Fibroblast of mammary gland (primary cell): Measurements from ENCODE around the gene TXLNB.

Experiments
- DNase-seq: peaks from one replicate; pipeline ENCODE4 v3.0.0-alpha.2; 2010; ENCODE audit warnings: low read depth
- H3K4me3 ChIP-seq: 2 replicates; pipeline ENCODE4 v1.5.1; 2011; ENCODE audit warnings: low read depth, mild to moderate bottlenecking, low read length, moderate library complexity; ENCODE audit not compliant: control insufficient read depth
- TF ChIP-seq, protein P1 (sequence below): conservative IDR thresholded peaks from 2 replicates; pipeline ENCODE4 v1.5.1; 2011; ENCODE audit warnings: low read depth, low read length, inconsistent platforms; ENCODE audit not compliant: control insufficient read depth, insufficient read depth

TXLNB gene

DNA sequence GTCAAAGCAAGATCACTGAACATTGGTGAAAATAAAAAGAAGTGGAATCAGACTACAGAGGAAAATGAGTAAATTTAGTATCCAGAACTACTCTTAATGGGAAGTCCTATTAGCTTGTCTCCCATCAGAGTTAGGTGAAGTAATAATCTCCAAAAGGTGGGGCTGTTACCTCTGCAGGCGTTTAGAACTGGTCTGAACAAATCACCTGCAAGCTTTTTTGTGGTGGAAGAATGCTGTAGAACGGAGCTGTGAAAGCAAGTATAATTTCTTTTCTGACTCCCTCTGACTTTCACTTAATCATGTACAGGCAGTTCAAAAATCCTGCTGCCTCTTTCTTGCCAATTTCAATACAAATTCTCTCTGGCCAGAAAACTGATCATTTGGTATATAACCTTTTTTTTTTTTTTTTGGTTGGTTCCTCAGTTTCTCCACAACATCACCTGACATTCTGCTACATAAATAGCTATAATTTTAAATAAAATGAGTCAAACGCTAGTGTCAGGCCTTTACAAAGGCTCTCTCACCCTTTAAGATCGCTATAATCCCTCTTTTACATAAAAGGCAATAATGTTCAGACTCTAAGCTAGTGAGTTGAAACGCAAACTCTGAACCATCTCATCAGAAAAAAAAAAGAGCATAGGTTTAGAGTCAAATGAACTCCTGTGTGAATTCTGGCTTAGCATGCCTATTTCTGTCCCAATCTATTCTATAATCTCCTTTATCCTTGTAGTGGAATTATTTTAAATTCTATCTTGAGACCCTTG, 43.8 kb upstream of the TXLNB start:
- TF ChIP-seq, protein P1, sequence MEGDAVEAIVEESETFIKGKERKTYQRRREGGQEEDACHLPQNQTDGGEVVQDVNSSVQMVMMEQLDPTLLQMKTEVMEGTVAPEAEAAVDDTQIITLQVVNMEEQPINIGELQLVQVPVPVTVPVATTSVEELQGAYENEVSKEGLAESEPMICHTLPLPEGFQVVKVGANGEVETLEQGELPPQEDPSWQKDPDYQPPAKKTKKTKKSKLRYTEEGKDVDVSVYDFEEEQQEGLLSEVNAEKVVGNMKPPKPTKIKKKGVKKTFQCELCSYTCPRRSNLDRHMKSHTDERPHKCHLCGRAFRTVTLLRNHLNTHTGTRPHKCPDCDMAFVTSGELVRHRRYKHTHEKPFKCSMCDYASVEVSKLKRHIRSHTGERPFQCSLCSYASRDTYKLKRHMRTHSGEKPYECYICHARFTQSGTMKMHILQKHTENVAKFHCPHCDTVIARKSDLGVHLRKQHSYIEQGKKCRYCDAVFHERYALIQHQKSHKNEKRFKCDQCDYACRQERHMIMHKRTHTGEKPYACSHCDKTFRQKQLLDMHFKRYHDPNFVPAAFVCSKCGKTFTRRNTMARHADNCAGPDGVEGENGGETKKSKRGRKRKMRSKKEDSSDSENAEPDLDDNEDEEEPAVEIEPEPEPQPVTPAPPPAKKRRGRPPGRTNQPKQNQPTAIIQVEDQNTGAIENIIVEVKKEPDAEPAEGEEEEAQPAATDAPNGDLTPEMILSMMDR: no peak

DNA sequence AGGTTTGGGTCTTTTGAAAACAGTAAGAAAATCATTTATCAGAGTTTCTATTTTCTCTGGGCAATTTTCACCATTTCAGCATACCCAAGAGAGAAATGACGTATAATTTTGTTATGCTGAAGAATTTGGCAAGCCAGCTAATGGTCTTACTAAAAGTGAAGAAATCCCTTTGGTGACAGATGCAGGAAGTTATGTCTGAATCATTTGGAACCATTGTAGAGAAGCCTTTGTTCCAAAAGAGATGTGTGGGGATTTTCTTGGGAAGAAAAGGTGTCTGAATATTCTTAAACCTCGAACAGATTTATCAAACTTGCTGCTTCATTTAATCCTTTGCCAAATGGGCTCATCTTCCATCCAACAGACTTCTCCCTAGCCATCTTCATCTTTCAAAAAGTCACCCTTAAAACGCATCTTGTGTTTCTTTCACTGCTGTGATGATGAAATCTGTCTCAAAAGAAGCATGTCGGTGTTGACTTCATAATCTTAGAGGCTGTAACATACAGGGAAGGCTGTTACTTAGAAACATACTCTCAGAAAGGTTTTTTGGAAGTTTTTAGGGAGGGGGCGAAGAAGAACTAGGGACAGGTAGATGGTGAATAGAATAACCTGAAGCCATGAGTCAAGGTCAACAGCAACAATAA, 43.1 kb upstream of the TXLNB start:
- TF ChIP-seq, protein P1: no peak
- no peak overlapping the region for H3K4me3 ChIP-seq
- peak; percentile 96 for DNase-seq

More for the DNA sequence above, 43.8 kb upstream of the TXLNB start:
- no peak overlapping the region for H3K4me3 ChIP-seq
- no peak for DNase-seq

DNA sequence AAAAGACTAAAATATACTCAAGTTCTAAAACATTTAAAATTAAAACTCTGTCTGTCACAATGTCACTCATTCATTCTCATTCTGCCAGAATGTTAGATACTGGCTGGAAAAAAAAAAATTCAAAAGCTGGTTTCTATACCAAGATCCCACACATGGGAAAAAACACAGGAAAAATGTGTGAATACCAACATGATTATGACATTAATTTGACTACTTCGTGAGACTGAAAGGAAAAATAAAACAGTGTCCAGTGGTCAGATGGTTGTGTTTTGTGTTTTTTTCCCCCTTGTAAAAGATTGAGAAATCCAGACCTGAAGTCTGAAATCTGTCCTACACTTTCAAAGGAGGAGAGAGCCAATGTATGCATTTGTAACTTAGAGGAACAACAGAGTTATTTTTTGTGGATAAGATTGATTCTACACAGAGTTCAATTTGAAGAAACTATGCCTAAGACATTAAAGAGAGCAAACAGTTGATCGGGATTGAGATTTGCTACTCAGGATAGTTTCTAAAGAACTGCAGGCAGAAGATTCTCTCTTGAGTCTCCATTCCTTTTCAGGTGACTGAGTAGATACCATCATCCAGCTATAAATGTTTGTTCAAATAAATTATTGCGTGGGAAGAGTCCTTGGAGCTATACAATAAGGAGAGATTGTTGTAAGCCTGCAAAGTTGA, 39.2 kb upstream of the TXLNB start:
- peak; percentile 35 for DNase-seq
- H3K4me3 ChIP-seq: no peak overlapping the region
- TF ChIP-seq, protein P1: no peak

DNA sequence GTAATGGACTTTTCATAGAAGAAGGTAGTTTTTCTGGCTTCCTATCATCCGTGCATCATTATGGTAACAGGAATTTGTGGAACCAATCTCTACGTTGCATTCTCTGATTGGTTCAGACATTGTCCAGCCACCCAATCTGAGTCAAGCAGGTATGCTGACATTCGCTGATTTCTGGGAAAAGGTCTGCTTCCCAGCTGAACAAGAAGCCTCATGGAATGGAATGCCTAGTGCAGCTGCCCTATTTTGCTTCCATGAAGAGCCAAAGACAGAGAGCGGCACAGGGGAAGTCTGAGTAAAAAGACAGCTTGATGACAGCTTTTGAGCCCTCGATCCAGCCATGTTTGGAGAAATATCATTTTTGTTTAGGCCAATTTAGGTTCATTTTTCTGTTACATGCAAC, 38.5 kb upstream of the TXLNB start:
- no peak for DNase-seq
- TF ChIP-seq, protein P1: no peak
- no peak overlapping the region for H3K4me3 ChIP-seq

DNA sequence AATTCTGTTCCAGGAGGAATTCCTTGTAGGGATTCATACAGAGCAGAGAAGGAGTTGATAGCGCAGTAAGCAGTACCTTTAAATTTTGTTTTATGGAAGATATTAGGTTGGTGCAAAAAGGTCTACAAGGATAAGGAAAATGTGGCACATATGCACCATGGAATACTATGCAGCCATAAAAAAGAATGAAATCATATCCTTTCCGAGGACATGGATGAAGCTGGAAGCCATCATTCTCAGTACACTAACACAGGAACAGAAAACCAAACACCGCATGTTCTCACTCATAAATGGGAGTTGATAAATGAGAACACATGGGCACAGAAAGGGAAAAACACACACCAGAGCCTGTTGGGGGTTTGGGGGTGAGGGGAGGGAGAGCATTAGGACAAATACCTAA, 37.4 kb upstream of the TXLNB start:
- TF ChIP-seq, protein P1: no peak
- H3K4me3 ChIP-seq: no peak overlapping the region

DNA sequence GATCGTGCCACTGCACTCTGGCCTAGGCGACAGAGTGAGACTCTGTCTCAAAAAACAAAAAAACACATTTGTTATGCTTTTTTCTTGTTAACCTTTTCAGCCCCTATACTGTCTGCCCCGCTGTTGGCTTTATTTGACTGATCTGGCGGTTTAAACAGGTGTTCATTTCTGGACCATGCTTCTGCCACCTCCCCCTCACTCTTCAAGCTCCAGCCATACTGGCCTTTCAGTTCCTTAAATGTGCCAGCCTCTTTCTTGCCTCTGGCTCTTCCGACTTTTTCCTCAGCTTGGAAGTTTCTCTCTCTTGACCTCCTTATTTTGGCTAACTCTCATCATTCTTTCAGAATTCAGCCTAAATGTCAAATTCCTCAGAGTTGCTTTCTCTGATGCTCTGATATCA, 35.2 kb upstream of the TXLNB start:
- DNase-seq: no peak
- TF ChIP-seq, protein P1: no peak
- no peak overlapping the region for H3K4me3 ChIP-seq

More for the DNA sequence above, 37.4 kb upstream of the TXLNB start:
- no peak for DNase-seq
